Central memory CD4-positive, alpha-beta T cell (primary cell): ENCODE data around the gene PLCG2.
A peak's percentile ranks its signal among the peaks of the same experiment; 100 is the strongest.
"Not testable (repeated sequence)": the region's sequence is repeated elsewhere in the genome, so short reads cannot be mapped to it uniquely, and the experiment has no call there.

Experiments
- DNase-seq: peaks from one replicate; pipeline ENCODE4 v3.0.0; 2022

The PLCG2 gene

GRCh38 chr16:82009789-82010188 lies 230.7 kb downstream of the PLCG2 start:
- DNase-seq: not testable (repeated sequence)

DNA sequence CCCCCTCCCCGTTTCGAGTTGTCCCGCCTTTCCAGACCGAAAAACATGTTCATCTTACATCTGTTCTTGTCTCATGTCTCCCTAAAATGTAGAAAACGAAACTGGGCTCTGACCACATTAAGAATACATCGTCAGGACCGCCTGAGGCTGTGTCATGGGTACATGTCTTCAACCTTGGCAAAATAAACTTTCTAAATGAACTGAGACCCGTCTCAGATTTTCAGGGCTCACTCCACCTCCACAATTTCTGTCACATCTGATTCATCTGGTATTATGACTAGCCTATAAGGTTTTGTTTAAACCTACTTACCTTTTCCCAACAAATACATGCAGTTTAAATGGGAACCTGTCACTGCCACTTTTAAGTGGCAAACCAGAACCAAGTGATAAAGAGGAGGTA lies 231.6 kb downstream of the PLCG2 start:
- DNase-seq: no peak

DNA sequence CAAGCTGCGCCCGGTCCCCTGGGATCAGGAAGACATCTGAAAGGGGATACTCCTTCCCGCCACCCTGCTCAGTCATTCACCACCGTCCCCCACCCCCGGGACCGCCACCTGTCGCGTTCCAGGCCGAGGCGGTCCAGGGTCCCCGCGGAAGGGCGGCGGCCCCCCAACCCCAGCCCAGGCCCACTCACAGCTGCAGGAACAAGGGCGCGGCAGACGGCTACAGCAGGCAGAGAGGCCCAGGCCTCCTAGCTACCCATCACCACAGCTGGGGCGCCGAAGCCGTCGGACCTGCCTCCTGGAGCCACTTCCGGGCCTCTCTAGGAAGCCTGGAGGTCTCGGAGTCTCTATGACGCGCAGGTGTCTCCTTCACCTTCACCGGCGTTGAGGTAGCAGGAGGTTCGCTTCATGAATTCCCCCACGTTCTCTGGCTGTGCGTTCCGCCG lies 232.1 kb downstream of the PLCG2 start, which contains the start of gene SDR42E1:
SDR42E1 (minus strand) TSS at position 272 of the 443 bp plus-strand sequence. CDS start 10,612 bp downstream, outside the sequence.
- DNase-seq: peak; percentile 56
